Loucy (cell line): Measurements from ENCODE around the gene PHACTR1.

Experiments used
- H2AFZ ChIP-seq: fragments of 200-600 bp; sonication (generic); 2 replicates; pipeline ENCODE4 v1.6.0; 2016; ENCODE audit warnings: antibody characterized with exemption, mild to moderate bottlenecking, low read length, moderate library complexity
- H3F3A ChIP-seq: fragments of 200-600 bp; 2 replicates; pipeline ENCODE4 v1.6.0; 2016; ENCODE audit warnings: antibody characterized with exemption, low read depth, mild to moderate bottlenecking
- H3K27me3 ChIP-seq: fragments of 200-600 bp; sonication (generic); 2 replicates; pipeline ENCODE4 v1.6.1; 2014; ENCODE audit warnings: low read length, mild to moderate bottlenecking; ENCODE audit not compliant: insufficient read depth, poor library complexity, severe bottlenecking
- H3K36me3 ChIP-seq: fragments of 200-600 bp; sonication (generic); 2 replicates; pipeline ENCODE4 v1.6.1; 2016; ENCODE audit warnings: low read length; ENCODE audit not compliant: insufficient read depth
- H3K4me1 ChIP-seq: fragments of 200-600 bp; sonication (generic); 2 replicates; pipeline ENCODE4 v1.5.1; 2014; ENCODE audit warnings: low read length, mild to moderate bottlenecking; ENCODE audit not compliant: insufficient read depth, poor library complexity, severe bottlenecking
- H3K4me2 ChIP-seq: fragments of 200-600 bp; sonication (generic); 2 replicates; pipeline ENCODE4 v1.6.0; 2014; ENCODE audit warnings: antibody characterized with exemption, low read length, low read depth, mild to moderate bottlenecking; ENCODE audit not compliant: poor library complexity, severe bottlenecking
- H3K4me3 ChIP-seq: fragments of 200-600 bp; sonication (generic); 2 replicates; pipeline ENCODE4 v1.5.1; 2014; ENCODE audit warnings: low read length, mild to moderate bottlenecking, mixed read lengths; ENCODE audit not compliant: poor library complexity, severe bottlenecking
- H3K79me2 ChIP-seq: fragments of 200-600 bp; sonication (generic); 2 replicates; pipeline ENCODE4 v1.6.1; 2014; ENCODE audit warnings: low read length; ENCODE audit not compliant: insufficient read depth
- H3K9ac ChIP-seq: fragments of 200-600 bp; sonication (generic); 2 replicates; pipeline ENCODE4 v1.6.0; 2014; ENCODE audit warnings: mild to moderate bottlenecking, low read depth, low read length, moderate library complexity; ENCODE audit not compliant: poor library complexity, severe bottlenecking
- H3K9me2 ChIP-seq: fragments of 200-600 bp; sonication (generic); replicated peaks from 2 replicates; pipeline ENCODE4 v1.6.1; 2016; ENCODE audit warnings: low read depth, low read length, mixed read lengths
- H3K9me3 ChIP-seq: fragments of 200-600 bp; sonication (generic); 2 replicates; pipeline ENCODE4 v1.6.1; 2014; ENCODE audit warnings: mild to moderate bottlenecking, antibody characterized with exemption, low read length, low read depth; ENCODE audit not compliant: insufficient read depth
- H4K20me1 ChIP-seq: fragments of 200-600 bp; sonication (generic); 2 replicates; pipeline ENCODE4 v1.6.0; 2014; ENCODE audit warnings: antibody characterized with exemption, low read length, mild to moderate bottlenecking; ENCODE audit not compliant: insufficient read depth, poor library complexity, severe bottlenecking
- EZH2phosphoT487 ChIP-seq: fragments of 200-600 bp; IDR thresholded peaks from 2 replicates; pipeline ENCODE4 v1.6.1; 2018; ENCODE audit warnings: antibody characterized with exemption, mild to moderate bottlenecking, moderate library complexity, borderline replicate concordance
- TF ChIP-seq, protein P1 (sequence below): fragments of 200-600 bp; sonication (generic); conservative IDR thresholded peaks from 2 replicates; pipeline ENCODE4 v1.5.1; 2014; ENCODE audit warnings: mild to moderate bottlenecking, antibody characterized with exemption, low read length

The PHACTR1 gene

DNA sequence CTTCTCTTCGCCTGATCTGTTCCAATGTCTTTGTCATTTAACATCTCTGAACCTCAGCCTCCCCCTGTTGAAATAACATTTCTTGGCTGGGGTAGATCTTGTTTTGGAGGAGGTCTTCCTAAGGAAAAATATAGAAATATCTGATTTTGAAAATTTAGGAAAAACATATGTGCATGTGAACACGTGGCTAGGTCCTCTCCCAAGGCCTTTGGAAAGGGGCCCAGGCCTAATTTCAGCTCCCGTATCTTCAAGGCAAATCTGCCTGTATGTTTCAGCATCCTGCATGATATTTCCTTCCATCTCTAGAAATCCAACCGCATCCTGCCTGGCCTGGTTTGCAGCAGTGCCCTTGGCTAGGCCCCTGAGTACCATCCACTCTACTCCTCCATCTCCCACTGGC is 261.2 kb downstream of the PHACTR1 start:
- no peak for TF ChIP-seq EZH2phosphoT487
- TF ChIP-seq, protein P1, sequence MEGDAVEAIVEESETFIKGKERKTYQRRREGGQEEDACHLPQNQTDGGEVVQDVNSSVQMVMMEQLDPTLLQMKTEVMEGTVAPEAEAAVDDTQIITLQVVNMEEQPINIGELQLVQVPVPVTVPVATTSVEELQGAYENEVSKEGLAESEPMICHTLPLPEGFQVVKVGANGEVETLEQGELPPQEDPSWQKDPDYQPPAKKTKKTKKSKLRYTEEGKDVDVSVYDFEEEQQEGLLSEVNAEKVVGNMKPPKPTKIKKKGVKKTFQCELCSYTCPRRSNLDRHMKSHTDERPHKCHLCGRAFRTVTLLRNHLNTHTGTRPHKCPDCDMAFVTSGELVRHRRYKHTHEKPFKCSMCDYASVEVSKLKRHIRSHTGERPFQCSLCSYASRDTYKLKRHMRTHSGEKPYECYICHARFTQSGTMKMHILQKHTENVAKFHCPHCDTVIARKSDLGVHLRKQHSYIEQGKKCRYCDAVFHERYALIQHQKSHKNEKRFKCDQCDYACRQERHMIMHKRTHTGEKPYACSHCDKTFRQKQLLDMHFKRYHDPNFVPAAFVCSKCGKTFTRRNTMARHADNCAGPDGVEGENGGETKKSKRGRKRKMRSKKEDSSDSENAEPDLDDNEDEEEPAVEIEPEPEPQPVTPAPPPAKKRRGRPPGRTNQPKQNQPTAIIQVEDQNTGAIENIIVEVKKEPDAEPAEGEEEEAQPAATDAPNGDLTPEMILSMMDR: no peak
- no peaks in the 10 kb centered on the region for H3K27me3 ChIP-seq
- H3K9me2 ChIP-seq: no peaks in the 10 kb centered on the region
- H3K36me3 ChIP-seq: no peaks in the 10 kb centered on the region
- H2AFZ ChIP-seq: no peak overlapping the region
- H3F3A ChIP-seq: no peaks in the 10 kb centered on the region
- H3K9me3 ChIP-seq: no peaks in the 10 kb centered on the region
- H3K9ac ChIP-seq: no peak overlapping the region
- no peaks in the 10 kb centered on the region for H4K20me1 ChIP-seq
- H3K4me2 ChIP-seq: no peak overlapping the region
- H3K4me1 ChIP-seq: no peaks in the 10 kb centered on the region
- no peak overlapping the region for H3K4me3 ChIP-seq
- no peaks in the 10 kb centered on the region for H3K79me2 ChIP-seq

DNA sequence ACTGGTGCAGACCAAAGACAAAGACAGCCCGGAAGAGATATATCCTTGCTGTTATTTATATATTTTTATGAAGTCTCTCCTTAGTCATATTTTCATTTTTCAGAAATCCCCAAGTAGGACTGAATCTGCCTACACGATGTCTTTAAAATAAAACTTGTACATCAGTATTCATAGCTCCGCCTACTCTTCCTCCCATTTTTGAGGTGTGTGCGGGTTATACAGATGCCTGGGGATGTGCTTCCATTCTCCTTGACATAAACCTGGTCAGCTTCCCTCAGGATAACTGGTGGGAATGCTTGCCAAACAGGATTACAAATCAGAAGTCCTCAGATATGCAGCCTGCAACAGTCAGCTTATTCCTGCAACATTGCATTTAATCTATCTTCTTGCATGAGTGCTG is 264.2 kb downstream of the PHACTR1 start:
- no peaks in the 10 kb centered on the region for H3F3A ChIP-seq
- no peaks in the 10 kb centered on the region for H4K20me1 ChIP-seq
- no peaks in the 10 kb centered on the region for H3K79me2 ChIP-seq
- H3K27me3 ChIP-seq: no peaks in the 10 kb centered on the region
- no peak overlapping the region for H2AFZ ChIP-seq
- no peaks in the 10 kb centered on the region for H3K9me2 ChIP-seq
- H3K4me1 ChIP-seq: no peaks in the 10 kb centered on the region
- H3K9me3 ChIP-seq: no peaks in the 10 kb centered on the region
- no peak overlapping the region for H3K4me2 ChIP-seq
- H3K4me3 ChIP-seq: no peak overlapping the region
- no peaks in the 10 kb centered on the region for H3K36me3 ChIP-seq
- H3K9ac ChIP-seq: no peak overlapping the region
- TF ChIP-seq EZH2phosphoT487: no peak
- TF ChIP-seq, protein P1: no peak

DNA sequence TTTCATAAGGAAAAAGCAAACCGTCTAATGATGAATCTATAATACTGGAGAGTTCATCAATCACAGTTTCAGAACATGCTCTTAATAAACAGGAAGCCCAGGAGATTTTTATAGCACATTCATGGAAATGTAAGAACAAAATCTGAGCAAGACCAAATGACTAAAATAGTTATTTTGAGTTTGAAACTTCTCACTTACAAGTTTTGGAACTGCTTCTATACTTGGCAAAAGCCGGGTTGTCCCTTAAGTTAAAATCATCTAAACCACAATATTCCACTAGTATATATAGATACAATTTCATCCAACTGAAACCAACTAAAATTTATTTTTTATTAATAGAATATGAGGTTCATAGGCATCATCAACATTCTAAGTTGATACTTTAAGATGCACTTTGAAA is 268.2 kb downstream of the PHACTR1 start:
- Histone ChIP-seq H3K9me2 (no peaks in the 10 kb centered on the region), H3K4me3 (no peak overlapping the region), H3K9ac (no peak overlapping the region), H3K36me3 (no peaks in the 10 kb centered on the region), H2AFZ (no peak overlapping the region), H3F3A (no peaks in the 10 kb centered on the region), H3K9me3 (no peaks in the 10 kb centered on the region), H3K79me2 (no peaks in the 10 kb centered on the region), H4K20me1 (no peaks in the 10 kb centered on the region), H3K4me2 (no peak overlapping the region), H3K4me1 (no peaks in the 10 kb centered on the region), H3K27me3 (no peaks in the 10 kb centered on the region)
- TF ChIP-seq, protein P1: no peak
- no peak for TF ChIP-seq EZH2phosphoT487
